GM12801 (cell line): Measurements from ENCODE around the gene TLDC2.

ENCODE experiments used
- TF ChIP-seq, protein P1 (sequence below): IDR thresholded peaks from one replicate; pipeline ENCODE4 v1.5.1; 2011; ENCODE audit warnings: control low read depth; ENCODE audit not compliant: insufficient read length; ENCODE audit errors: extremely low read depth

The TLDC2 gene

DNA sequence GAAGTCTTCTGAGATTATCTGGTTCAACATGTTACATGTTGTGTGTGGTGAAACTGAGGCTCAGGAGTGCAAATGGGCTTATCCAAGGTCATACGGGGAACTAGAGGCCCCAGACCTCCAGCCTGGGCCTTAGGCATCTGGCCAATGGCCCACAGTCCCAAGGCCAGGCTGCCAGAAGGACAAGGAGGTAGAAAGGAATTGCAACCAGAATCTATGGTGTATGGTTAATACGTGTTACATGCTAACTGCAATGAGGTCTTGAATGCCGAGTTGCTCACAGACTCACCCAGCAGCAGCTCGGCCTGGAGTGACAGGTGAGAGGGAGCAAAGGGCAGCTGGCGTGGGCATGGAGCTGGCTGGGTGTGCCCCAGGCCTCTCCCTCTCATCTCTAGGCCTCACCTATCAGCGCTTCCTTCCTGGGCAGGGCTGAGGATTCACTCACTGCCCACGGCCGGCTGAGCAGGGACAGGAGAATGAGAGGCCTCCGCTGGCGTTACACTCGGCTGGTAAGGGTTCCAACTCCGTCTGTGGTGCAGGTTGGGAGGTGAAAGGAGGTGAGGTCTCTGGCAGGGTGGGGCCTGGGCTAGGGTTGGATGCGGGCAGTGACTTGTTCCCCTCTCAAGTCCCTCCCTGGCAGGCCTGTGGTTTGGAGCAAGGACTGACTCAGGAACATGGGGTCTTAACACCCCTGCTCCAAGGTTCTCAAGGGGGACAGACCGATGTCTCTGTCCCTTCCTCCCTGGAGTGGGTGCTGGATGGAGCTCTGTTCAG is at the start of gene TLDC2:
TSS of gene TLDC2 (plus strand) at position 437 of the 771 bp plus-strand sequence. CDS start at position 474, 37 bp downstream.
- TF ChIP-seq, protein P1, sequence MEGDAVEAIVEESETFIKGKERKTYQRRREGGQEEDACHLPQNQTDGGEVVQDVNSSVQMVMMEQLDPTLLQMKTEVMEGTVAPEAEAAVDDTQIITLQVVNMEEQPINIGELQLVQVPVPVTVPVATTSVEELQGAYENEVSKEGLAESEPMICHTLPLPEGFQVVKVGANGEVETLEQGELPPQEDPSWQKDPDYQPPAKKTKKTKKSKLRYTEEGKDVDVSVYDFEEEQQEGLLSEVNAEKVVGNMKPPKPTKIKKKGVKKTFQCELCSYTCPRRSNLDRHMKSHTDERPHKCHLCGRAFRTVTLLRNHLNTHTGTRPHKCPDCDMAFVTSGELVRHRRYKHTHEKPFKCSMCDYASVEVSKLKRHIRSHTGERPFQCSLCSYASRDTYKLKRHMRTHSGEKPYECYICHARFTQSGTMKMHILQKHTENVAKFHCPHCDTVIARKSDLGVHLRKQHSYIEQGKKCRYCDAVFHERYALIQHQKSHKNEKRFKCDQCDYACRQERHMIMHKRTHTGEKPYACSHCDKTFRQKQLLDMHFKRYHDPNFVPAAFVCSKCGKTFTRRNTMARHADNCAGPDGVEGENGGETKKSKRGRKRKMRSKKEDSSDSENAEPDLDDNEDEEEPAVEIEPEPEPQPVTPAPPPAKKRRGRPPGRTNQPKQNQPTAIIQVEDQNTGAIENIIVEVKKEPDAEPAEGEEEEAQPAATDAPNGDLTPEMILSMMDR = no peak

GRCh38 chr20:36826554-36827244 is 49.2 kb upstream of the TLDC2 start:
- TF ChIP-seq, protein P1 = no peak

- TF ChIP-seq, protein P1 = no peak
Observed at GRCh38 chr20:36827541-36828279, 48.2 kb upstream of the TLDC2 start.

- TF ChIP-seq, protein P1 = no peak
Observed at GRCh38 chr20:36830791-36831691, 44.9 kb upstream of the TLDC2 start.

DNA sequence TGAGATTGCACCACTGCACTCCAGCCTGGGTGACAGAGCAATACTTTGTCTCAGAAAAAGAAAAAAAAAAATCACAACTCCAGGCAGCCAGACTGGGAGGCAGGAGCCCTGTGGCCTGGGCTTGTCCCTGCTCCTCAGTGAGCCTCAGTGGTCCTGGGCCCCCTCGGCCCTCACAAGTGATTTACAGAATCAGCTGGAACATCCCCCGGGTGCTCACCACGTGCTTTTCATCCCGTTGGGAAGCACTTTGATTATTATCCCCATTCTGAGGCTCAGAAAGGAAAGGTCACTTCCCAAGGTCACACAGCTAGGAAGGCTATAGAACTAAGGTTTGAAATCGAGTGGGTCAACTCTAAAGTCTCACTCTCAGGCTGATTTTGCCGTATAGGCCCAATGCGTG is 43.1 kb upstream of the TLDC2 start:
- TF ChIP-seq, protein P1 = no peak

- TF ChIP-seq, protein P1 = no peak
Observed at GRCh38 chr20:36833275-36834020, 42.5 kb upstream of the TLDC2 start.
